AG09309 (cell line): ENCODE measurements around the gene CMTM2.

Experiments
- DNase-seq: peaks from one replicate; pipeline ENCODE4 v3.0.0-alpha.2; 2010; ENCODE audit warnings: low read depth
- H3K4me3 ChIP-seq: 2 replicates; pipeline ENCODE4 v1.5.1; 2011; ENCODE audit warnings: mild to moderate bottlenecking, low read depth, low read length, moderate library complexity; ENCODE audit not compliant: control insufficient read depth
- CTCF ChIP-seq: IDR thresholded peaks from 2 replicates; pipeline ENCODE4 v1.5.1; 2011; ENCODE audit warnings: mild to moderate bottlenecking, low read depth, low read length, inconsistent platforms; ENCODE audit not compliant: insufficient read depth, control insufficient read depth; ENCODE audit errors: missing control alignments

The CMTM2 gene

DNA sequence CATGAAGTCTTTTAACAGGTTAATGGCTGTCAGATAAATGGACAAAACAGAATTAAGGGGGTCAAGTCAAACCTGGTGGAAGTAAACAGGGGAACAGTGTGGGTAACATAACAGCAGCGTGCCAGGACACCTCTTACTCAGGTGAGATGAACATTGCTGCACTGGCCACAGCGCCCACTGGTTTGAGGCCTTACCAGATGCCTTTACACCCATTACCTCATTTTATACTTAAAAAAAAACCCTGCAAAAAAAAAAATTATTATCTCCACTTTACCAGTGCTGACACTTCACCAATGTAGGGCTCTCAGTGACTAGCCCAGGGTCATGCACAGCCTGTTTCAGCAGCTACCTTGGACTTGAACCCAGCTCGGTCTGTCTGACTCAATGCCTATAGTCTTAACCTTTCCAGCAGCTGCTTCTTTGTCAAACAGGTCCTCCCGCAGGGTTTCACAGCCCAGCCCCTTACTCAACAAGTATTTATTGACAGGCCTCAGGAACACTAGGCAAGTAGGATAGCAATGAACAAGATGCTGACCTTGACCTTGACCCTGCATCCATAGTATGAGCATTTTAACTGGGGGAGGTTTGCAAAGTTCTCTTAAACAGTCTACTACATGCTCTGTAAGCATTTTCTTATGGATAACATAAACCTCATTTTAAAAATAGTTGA, 55.4 kb downstream of the CMTM2 start:
- no peak overlapping the region for H3K4me3 ChIP-seq
- TF ChIP-seq CTCF, result no peak
- DNase-seq, result no peak

- no peak overlapping the region for H3K4me3 ChIP-seq
- TF ChIP-seq CTCF, result no peak
- no peak for DNase-seq
These were observed 56.1 kb downstream of the CMTM2 start for GRCh38 chr16:66635406-66635805.

- DNase-seq, result no peak
- TF ChIP-seq CTCF, result no peak
- no peak overlapping the region for H3K4me3 ChIP-seq
These were observed 56.9 kb downstream of the CMTM2 start for GRCh38 chr16:66636199-66636598.

DNA sequence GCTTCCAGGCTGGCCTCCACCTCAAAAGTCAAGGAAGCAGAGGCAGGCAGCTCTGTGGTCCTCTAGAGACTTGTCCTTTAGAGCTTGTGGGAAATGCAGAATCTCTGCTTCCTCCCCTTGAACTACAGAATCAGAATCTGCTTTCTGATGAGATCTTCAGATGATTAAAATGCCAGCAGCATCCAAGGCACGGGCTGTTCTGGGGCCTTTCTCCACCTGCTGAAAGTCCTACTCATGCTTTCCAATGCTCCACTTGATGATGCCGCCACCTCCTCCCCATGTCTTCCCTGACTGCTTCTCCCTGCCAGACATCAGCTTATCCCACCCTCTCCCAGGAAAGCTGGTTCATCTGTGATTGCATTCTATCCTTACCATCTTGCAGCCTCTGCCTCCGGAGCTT, 58.5 kb downstream of the CMTM2 start:
- TF ChIP-seq CTCF, result no peak
- no peak for DNase-seq
- no peak overlapping the region for H3K4me3 ChIP-seq
